GM12878 (cell line): ENCODE measurements around the gene UBE2J2. TPM values are rescaled to one million over a fixed set of nuclear protein-coding genes. Genes with fewer than 3 reads are reported as not detected.

Source experiments
- ASH2L ChIP-seq: fragments of 300-600, 200-600 bp; sonication (generic); IDR thresholded peaks from 2 replicates; pipeline ENCODE4 v1.6.1; 2017; ENCODE audit warnings: low read depth, mild to moderate bottlenecking, borderline replicate concordance
- CEBPB ChIP-seq, 2 experiments: fragments of 150-350 bp in 1 of 2; IDR thresholded peaks; 2 replicates each; pipeline ENCODE4 v1.6.1; 2012 to 2014; ENCODE audit warnings: low read depth in 2 of 2, low read length in 2 of 2, borderline replicate concordance in 1 of 2, inconsistent platforms in 1 of 2
- CUX1 ChIP-seq: IDR thresholded peaks from 2 replicates; pipeline ENCODE4 v1.6.1; 2012; ENCODE audit warnings: improper control_type of control experiment, low read depth, low read length; ENCODE audit not compliant: insufficient replicate concordance
- JUND ChIP-seq: IDR thresholded peaks from 2 replicates; pipeline ENCODE4 v1.6.1; 2012; ENCODE audit warnings: low read depth, mild to moderate bottlenecking, low read length, improper control_type of control experiment, moderate library complexity
- MAX ChIP-seq: IDR thresholded peaks from 2 replicates; pipeline ENCODE4 v1.6.1; 2012; ENCODE audit warnings: low read depth, low read length, improper control_type of control experiment
- MYC ChIP-seq: IDR thresholded peaks from 2 replicates; pipeline ENCODE4 v1.6.1; 2011; ENCODE audit warnings: mild to moderate bottlenecking, low read length, moderate library complexity, inconsistent platforms; ENCODE audit not compliant: insufficient read depth, insufficient replicate concordance, insufficient read length, severe bottlenecking
- NRF1 ChIP-seq: conservative IDR thresholded peaks from 2 replicates; pipeline ENCODE4 v1.6.1; 2011; ENCODE audit warnings: mild to moderate bottlenecking, low read depth, low read length, improper control_type of control experiment
- SMC3 ChIP-seq: IDR thresholded peaks from 2 replicates; pipeline ENCODE4 v1.6.1; 2011; ENCODE audit warnings: low read length, improper control_type of control experiment, borderline replicate concordance
- ZNF274 ChIP-seq: IDR thresholded peaks from one replicate; pipeline ENCODE4 v1.8.0; 2011; ENCODE audit not compliant: insufficient read length, insufficient read depth
- ZNF687 ChIP-seq: fragments of 450-650 bp; IDR thresholded peaks from 2 replicates; pipeline ENCODE4 v1.6.1; 2017; ENCODE audit warnings: mild to moderate bottlenecking, moderate library complexity
- polyA plus RNA-seq, 11 experiments: library from polyadenylated mRNA; depleted of rRNA in 4 of 11; unstranded in 6 of 11; stranded (reverse) in 5 of 11; fragments of >200 nt; fragmentation: Nextera tagmentation in 4 of 11; fragmentation: Illumina TruSeq in 1 of 11; extraction: Ambion mirVana in 4 of 11; extraction: Trizol in 1 of 11; gene quantifications; 1 replicate in 1 of 11; 2 replicates in 10 of 11; pipeline versions ENCODE4 v1.2.1 to v1.2.3, GENCODE V29; 2011 to 2016; ENCODE audit warnings: inconsistent platforms in 2 of 11, missing spikeins in 2 of 11, low read depth in 1 of 11
- total RNA-seq, 4 experiments: library from RNA; depleted of rRNA in 3 of 4; stranded (reverse); fragments of >200 nt in 3 of 4; fragmentation: Illumina TruSeq in 1 of 4; extraction: Trizol in 1 of 4; gene quantifications; 2 replicates each; pipeline versions ENCODE4 v1.2.1 to v1.2.3, GENCODE V29; 2013 to 2021
- TF ChIP-seq, protein P1 (sequence below): fragments of 450-650 bp; formaldehyde crosslinking; IDR thresholded peaks from 2 replicates; pipeline ENCODE4 v1.4.0; 2020; ENCODE audit warnings: mild to moderate bottlenecking, moderate library complexity

UBE2J2 gene
- total and polyA plus RNA-seq, 10 of the 15 experiments (the other 5 are each of a cell fraction or from before 2014, with no cell fraction given): 0.72 to 70.5 (median 49.2) TPM

DNA sequence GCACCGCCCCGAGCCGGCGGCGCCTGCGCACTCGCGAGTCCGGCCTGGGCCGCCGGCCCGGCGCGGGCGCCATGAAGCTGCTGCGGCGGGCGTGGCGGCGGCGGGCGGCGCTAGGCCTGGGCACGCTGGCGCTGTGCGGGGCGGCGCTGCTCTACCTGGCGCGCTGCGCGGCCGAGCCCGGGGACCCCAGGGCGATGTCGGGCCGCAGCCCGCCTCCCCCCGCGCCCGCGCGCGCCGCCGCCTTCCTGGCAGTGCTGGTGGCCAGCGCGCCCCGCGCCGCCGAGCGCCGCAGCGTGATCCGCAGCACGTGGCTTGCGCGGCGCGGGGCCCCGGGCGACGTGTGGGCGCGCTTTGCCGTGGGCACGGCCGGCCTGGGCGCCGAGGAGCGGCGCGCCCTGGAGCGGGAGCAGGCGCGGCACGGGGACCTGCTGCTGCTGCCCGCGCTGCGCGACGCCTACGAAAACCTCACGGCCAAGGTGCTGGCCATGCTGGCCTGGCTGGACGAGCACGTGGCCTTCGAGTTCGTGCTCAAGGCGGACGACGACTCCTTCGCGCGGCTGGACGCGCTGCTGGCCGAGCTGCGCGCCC is 41.4 kb downstream of the UBE2J2 start, which contains the start of gene B3GALT6 (continued):
- TF ChIP-seq MAX (no peak), CUX1 (no peak), ASH2L (no peak), CEBPB (IDR thresholded peaks at IDR 0.05; ENCODE audit: borderline replicate concordance in 1 of 2, low read depth in 2 of 2, low read length in 2 of 2) (no peak), JUND (no peak), MYC (peak; percentile 64), ZNF687 (no peak), SMC3 (no peak), NRF1 (no peak), ZNF274 (no peak)
- TF ChIP-seq, protein P1, sequence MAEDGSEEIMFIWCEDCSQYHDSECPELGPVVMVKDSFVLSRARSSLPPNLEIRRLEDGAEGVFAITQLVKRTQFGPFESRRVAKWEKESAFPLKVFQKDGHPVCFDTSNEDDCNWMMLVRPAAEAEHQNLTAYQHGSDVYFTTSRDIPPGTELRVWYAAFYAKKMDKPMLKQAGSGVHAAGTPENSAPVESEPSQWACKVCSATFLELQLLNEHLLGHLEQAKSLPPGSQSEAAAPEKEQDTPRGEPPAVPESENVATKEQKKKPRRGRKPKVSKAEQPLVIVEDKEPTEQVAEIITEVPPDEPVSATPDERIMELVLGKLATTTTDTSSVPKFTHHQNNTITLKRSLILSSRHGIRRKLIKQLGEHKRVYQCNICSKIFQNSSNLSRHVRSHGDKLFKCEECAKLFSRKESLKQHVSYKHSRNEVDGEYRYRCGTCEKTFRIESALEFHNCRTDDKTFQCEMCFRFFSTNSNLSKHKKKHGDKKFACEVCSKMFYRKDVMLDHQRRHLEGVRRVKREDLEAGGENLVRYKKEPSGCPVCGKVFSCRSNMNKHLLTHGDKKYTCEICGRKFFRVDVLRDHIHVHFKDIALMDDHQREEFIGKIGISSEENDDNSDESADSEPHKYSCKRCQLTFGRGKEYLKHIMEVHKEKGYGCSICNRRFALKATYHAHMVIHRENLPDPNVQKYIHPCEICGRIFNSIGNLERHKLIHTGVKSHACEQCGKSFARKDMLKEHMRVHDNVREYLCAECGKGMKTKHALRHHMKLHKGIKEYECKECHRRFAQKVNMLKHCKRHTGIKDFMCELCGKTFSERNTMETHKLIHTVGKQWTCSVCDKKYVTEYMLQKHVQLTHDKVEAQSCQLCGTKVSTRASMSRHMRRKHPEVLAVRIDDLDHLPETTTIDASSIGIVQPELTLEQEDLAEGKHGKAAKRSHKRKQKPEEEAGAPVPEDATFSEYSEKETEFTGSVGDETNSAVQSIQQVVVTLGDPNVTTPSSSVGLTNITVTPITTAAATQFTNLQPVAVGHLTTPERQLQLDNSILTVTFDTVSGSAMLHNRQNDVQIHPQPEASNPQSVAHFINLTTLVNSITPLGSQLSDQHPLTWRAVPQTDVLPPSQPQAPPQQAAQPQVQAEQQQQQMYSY (CRISPR knock-in tag): no peak
